ENCODE data around the gene KLK3. TPM values are rescaled to one million over a fixed set of nuclear protein-coding genes. Genes with fewer than 3 reads are reported as not detected.

KLK3 gene
- total and polyA plus RNA-seq, 2 experiments from 2014 or later: 0.19 TPM; not detected in 1

- Histone ChIP-seq H3K9me2 (ENCODE audit: insufficient read depth) (no peaks in the 10 kb centered on the region), H3K4me3 (no peak overlapping the region), H3F3A (replicated peaks; ENCODE audit: low read depth) (no peaks in the 10 kb centered on the region), H3K79me2 (replicated peaks; ENCODE audit: insufficient read depth) (no peaks in the 10 kb centered on the region), H3K27ac (ENCODE audit: low read depth) (no peak overlapping the region), H3K4me2 (no peak overlapping the region), H3K27me3 (ENCODE audit: insufficient read depth) (peaks cover 16% of the 10 kb centered on the region), H3K36me3 (ENCODE audit: insufficient read depth) (no peaks in the 10 kb centered on the region), H2AFZ (no peak overlapping the region), H4K20me1 (replicated peaks; ENCODE audit: insufficient read depth) (no peaks in the 10 kb centered on the region), H3K4me1 (ENCODE audit: insufficient read depth) (peaks cover 7% of the 10 kb centered on the region; the same call in 1 of the 2 replicates)
- Mint-ChIP-seq H3K9me3 (peaks cover 39% of the 10 kb centered on the region), H3K4me3 (no peak overlapping the region), H3K36me3 (ENCODE audit: low read depth) (peaks cover 5% of the 10 kb centered on the region), H3K4me1 (peaks cover 19% of the 10 kb centered on the region), H3K27me3 (ENCODE audit: insufficient read depth, low read depth, poor library complexity) (peaks cover 22% of the 10 kb centered on the region), H3K27ac (no peak overlapping the region)
- DNase-seq (ENCODE audit: low spot score): no peak
- TF ChIP-seq ZNF331 (CRISPR knock-in tag; IDR thresholded peaks at IDR 0.05; ENCODE audit: low read depth): no peak
- no peak for TF ChIP-seq NANOG (IDR thresholded peaks at IDR 0.05; ENCODE audit: borderline replicate concordance)
- TF ChIP-seq EZH2 (IDR thresholded peaks at IDR 0.05; ENCODE audit: low read depth, unreplicated experiment): no peak
- TF ChIP-seq, protein P1, sequence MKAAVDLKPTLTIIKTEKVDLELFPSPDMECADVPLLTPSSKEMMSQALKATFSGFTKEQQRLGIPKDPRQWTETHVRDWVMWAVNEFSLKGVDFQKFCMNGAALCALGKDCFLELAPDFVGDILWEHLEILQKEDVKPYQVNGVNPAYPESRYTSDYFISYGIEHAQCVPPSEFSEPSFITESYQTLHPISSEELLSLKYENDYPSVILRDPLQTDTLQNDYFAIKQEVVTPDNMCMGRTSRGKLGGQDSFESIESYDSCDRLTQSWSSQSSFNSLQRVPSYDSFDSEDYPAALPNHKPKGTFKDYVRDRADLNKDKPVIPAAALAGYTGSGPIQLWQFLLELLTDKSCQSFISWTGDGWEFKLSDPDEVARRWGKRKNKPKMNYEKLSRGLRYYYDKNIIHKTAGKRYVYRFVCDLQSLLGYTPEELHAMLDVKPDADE (IDR thresholded peaks at IDR 0.05): no peak
- TF ChIP-seq ZNF114 (CRISPR knock-in tag; IDR thresholded peaks at IDR 0.05): no peak
- no peak for TF ChIP-seq STAT1 (IDR thresholded peaks at IDR 0.05; ENCODE audit: unreplicated experiment)
- TF ChIP-seq CREB1 (CRISPR knock-in tag; IDR thresholded peaks at IDR 0.05; ENCODE audit: low read depth): no peak
- TF ChIP-seq, protein P2, sequence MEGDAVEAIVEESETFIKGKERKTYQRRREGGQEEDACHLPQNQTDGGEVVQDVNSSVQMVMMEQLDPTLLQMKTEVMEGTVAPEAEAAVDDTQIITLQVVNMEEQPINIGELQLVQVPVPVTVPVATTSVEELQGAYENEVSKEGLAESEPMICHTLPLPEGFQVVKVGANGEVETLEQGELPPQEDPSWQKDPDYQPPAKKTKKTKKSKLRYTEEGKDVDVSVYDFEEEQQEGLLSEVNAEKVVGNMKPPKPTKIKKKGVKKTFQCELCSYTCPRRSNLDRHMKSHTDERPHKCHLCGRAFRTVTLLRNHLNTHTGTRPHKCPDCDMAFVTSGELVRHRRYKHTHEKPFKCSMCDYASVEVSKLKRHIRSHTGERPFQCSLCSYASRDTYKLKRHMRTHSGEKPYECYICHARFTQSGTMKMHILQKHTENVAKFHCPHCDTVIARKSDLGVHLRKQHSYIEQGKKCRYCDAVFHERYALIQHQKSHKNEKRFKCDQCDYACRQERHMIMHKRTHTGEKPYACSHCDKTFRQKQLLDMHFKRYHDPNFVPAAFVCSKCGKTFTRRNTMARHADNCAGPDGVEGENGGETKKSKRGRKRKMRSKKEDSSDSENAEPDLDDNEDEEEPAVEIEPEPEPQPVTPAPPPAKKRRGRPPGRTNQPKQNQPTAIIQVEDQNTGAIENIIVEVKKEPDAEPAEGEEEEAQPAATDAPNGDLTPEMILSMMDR (conservative IDR thresholded peaks at IDR 0.05; ENCODE audit: low read depth in 2 of 2): no peak
- no peak for TF ChIP-seq POLR2AphosphoS5 (IDR thresholded peaks at IDR 0.05; ENCODE audit: low read depth)
- TF ChIP-seq, protein P3, sequence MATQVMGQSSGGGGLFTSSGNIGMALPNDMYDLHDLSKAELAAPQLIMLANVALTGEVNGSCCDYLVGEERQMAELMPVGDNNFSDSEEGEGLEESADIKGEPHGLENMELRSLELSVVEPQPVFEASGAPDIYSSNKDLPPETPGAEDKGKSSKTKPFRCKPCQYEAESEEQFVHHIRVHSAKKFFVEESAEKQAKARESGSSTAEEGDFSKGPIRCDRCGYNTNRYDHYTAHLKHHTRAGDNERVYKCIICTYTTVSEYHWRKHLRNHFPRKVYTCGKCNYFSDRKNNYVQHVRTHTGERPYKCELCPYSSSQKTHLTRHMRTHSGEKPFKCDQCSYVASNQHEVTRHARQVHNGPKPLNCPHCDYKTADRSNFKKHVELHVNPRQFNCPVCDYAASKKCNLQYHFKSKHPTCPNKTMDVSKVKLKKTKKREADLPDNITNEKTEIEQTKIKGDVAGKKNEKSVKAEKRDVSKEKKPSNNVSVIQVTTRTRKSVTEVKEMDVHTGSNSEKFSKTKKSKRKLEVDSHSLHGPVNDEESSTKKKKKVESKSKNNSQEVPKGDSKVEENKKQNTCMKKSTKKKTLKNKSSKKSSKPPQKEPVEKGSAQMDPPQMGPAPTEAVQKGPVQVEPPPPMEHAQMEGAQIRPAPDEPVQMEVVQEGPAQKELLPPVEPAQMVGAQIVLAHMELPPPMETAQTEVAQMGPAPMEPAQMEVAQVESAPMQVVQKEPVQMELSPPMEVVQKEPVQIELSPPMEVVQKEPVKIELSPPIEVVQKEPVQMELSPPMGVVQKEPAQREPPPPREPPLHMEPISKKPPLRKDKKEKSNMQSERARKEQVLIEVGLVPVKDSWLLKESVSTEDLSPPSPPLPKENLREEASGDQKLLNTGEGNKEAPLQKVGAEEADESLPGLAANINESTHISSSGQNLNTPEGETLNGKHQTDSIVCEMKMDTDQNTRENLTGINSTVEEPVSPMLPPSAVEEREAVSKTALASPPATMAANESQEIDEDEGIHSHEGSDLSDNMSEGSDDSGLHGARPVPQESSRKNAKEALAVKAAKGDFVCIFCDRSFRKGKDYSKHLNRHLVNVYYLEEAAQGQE (IDR thresholded peaks at IDR 0.05; ENCODE audit: unreplicated experiment): no peak
- no peak for TF ChIP-seq EZH2phosphoT487 (IDR thresholded peaks at IDR 0.05; ENCODE audit: unreplicated experiment)
- TF ChIP-seq, protein P4, sequence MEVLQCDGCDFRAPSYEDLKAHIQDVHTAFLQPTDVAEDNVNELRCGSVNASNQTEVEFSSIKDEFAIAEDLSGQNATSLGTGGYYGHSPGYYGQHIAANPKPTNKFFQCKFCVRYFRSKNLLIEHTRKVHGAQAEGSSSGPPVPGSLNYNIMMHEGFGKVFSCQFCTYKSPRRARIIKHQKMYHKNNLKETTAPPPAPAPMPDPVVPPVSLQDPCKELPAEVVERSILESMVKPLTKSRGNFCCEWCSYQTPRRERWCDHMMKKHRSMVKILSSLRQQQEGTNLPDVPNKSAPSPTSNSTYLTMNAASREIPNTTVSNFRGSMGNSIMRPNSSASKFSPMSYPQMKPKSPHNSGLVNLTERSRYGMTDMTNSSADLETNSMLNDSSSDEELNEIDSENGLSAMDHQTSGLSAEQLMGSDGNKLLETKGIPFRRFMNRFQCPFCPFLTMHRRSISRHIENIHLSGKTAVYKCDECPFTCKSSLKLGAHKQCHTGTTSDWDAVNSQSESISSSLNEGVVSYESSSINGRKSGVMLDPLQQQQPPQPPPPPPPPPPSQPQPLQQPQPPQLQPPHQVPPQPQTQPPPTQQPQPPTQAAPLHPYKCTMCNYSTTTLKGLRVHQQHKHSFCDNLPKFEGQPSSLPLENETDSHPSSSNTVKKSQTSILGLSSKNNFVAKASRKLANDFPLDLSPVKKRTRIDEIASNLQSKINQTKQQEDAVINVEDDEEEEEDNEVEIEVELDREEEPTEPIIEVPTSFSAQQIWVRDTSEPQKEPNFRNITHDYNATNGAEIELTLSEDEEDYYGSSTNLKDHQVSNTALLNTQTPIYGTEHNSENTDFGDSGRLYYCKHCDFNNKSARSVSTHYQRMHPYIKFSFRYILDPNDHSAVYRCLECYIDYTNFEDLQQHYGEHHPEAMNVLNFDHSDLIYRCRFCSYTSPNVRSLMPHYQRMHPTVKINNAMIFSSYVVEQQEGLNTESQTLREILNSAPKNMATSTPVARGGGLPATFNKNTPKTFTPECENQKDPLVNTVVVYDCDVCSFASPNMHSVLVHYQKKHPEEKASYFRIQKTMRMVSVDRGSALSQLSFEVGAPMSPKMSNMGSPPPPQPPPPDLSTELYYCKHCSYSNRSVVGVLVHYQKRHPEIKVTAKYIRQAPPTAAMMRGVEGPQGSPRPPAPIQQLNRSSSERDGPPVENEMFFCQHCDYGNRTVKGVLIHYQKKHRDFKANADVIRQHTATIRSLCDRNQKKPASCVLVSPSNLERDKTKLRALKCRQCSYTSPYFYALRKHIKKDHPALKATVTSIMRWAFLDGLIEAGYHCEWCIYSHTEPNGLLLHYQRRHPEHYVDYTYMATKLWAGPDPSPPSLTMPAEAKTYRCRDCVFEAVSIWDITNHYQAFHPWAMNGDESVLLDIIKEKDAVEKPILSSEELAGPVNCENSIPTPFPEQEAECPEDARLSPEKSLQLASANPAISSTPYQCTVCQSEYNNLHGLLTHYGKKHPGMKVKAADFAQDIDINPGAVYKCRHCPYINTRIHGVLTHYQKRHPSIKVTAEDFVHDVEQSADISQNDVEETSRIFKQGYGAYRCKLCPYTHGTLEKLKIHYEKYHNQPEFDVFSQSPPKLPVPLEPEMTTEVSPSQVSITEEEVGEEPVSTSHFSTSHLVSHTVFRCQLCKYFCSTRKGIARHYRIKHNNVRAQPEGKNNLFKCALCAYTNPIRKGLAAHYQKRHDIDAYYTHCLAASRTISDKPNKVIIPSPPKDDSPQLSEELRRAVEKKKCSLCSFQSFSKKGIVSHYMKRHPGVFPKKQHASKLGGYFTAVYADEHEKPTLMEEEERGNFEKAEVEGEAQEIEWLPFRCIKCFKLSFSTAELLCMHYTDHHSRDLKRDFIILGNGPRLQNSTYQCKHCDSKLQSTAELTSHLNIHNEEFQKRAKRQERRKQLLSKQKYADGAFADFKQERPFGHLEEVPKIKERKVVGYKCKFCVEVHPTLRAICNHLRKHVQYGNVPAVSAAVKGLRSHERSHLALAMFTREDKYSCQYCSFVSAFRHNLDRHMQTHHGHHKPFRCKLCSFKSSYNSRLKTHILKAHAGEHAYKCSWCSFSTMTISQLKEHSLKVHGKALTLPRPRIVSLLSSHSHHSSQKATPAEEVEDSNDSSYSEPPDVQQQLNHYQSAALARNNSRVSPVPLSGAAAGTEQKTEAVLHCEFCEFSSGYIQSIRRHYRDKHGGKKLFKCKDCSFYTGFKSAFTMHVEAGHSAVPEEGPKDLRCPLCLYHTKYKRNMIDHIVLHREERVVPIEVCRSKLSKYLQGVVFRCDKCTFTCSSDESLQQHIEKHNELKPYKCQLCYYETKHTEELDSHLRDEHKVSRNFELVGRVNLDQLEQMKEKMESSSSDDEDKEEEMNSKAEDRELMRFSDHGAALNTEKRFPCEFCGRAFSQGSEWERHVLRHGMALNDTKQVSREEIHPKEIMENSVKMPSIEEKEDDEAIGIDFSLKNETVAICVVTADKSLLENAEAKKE (CRISPR knock-in tag; IDR thresholded peaks at IDR 0.05): no peak
- TF ChIP-seq JUNB (IDR thresholded peaks at IDR 0.05; ENCODE audit: unreplicated experiment): no peak
- ATAC-seq: no peak
Measured at GRCh38 chr19:50814883-50815282, 39.8 kb upstream of the KLK3 start.

Measured in GM23338 (cell line).